AG09319 (cell line): ENCODE measurements around the gene TMEM30B.

Experiments
- DNase-seq: peaks from one replicate; pipeline ENCODE4 v3.0.0-alpha.2; 2010; ENCODE audit warnings: low read depth; ENCODE audit errors: extremely low read depth
- CTCF ChIP-seq: IDR thresholded peaks from 2 replicates; pipeline ENCODE4 v1.5.1; 2011; ENCODE audit warnings: low read depth, mild to moderate bottlenecking, inconsistent platforms, low read length, moderate library complexity

Gene TMEM30B

DNA sequence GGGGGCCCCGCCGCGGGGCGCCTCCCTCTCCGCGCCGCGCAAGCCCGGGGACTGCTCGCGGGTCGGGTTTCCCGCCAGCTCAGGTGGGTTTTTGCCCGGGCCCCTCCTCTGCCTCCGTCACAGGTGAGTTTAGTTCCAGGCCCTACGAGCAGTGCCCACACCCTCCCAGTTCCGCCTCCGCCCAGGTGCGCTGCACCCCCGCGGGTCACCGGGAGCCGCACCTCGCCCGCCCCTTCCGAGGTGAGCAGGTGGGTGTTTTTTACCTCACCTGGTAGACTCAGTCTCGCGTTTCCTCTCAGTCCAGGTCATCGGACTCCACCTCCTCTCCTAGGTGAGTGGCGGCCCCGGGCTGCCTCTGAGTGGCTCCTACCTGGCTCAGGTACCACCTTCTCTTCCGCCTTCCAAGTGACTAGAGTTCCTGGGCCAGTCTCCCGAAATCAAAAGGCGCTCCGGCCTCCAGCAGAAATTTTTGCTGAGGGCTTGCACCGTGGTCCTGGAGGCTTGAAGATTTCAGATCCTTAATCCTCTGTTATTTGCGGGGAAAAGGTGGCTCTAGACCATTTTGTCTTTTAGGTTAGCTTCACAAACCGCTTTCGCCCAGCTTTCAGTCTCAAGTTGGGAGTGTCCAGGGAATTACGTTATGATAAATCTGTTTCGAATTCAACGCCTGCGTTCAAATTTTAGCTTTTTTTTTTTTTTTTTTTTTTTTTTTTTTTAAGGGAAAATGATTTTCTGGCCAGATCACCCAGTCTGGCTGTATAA, at the start of gene TMEM30B:
TSS of gene TMEM30B (minus strand) at position 153 of the 762 bp plus-strand sequence. CDS start 191 bp downstream, outside the sequence.
- TF ChIP-seq CTCF, result no peak
- DNase-seq, result no peak

- no peak for DNase-seq
- no peak for TF ChIP-seq CTCF
Observed at GRCh38 chr14:61330511-61330910, 49.4 kb upstream of the TMEM30B start.

- TF ChIP-seq CTCF, result no peak
- DNase-seq, result no peak
Observed at GRCh38 chr14:61329478-61330051, 48.4 kb upstream of the TMEM30B start.

- no peak for DNase-seq
- no peak for TF ChIP-seq CTCF
Observed at GRCh38 chr14:61328626-61329262, 47.6 kb upstream of the TMEM30B start.

DNA sequence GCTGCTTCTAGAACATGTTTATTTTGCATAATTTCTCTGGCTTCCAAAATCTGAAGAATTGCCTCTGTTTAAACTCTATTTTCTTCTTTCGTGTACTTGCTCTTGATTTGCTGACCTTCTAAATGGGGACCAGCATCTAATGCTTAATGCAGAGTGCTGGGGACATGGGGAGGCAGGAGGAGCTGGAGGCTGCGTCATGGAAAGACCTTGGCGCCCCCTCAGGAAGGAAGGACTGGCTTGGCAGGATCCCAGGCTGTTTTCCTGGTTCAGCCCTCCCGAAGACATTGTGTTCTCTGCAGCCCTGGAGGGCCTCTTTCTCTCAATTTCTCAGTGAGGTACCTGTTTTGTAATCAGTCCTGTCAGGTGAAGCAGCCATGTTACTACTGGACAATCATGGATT, 45.7 kb upstream of the TMEM30B start:
- no peak for DNase-seq
- no peak for TF ChIP-seq CTCF

GRCh38 chr14:61326146-61326545, 45.0 kb upstream of the TMEM30B start:
- TF ChIP-seq CTCF, result no peak
- DNase-seq, result no peak

- TF ChIP-seq CTCF, result no peak
- no peak for DNase-seq
Observed at GRCh38 chr14:61325166-61325565, 44.0 kb upstream of the TMEM30B start.
